Endothelial cell of umbilical vein (primary cell): ENCODE data around the gene MOB2. TPM values are rescaled to one million over a fixed set of nuclear protein-coding genes. Genes with fewer than 3 reads are reported as not detected.

Source experiments
- BruUV-seq: library from RNA; stranded (reverse); fragments of 400-500 nt; replicated peaks from 2 replicates; lab custom pipeline; 2021; lab: Mats Ljungman, UMichigan
- CTCF ChIA-PET: fragments of 300-600, 350-600 bp; sonication (Branson Sonifier 250); formaldehyde crosslinking; loops from one replicate; lab custom pipeline; 2021; ENCODE audit warnings: antibody characterized with exemption, inconsistent platforms; lab: Charles Lee
- POLR2A ChIA-PET: fragments of 300-600, 350-600 bp; sonication (Branson Sonifier 250); formaldehyde crosslinking; loops from one replicate; lab custom pipeline; 2021; ENCODE audit warnings: antibody characterized with exemption, inconsistent platforms; lab: Charles Lee
- DNase-seq: peaks from one replicate; pipeline ENCODE4 v3.0.0-alpha.2; 2011; ENCODE audit warnings: low read depth, low spot score
- FAIRE-seq: peaks from 2 replicates; lab custom pipeline; 2011; peaks lifted over from hg19 to GRCh38; lab: Jason Lieb, UNC
- H2AFZ ChIP-seq: 2 replicates; pipeline ENCODE4 v1.6.0; 2012; ENCODE audit warnings: low read depth, low read length, control low read depth, inconsistent platforms
- H3K27ac ChIP-seq: 2 replicates; pipeline ENCODE4 v1.5.1; 2011; ENCODE audit warnings: low read depth, mild to moderate bottlenecking, control low read depth, low read length, moderate library complexity; ENCODE audit not compliant: insufficient read depth
- H3K27me3 ChIP-seq, 2 experiments: 2 replicates each; pipeline versions ENCODE4 v1.6.0 to v1.6.1; 2011; ENCODE audit warnings: low read length in 2 of 2, mixed read lengths in 1 of 2; ENCODE audit not compliant: control insufficient read depth in 2 of 2, insufficient read depth in 2 of 2
- H3K36me3 ChIP-seq, 2 experiments: 2 replicates in 1 of 2; 3 replicates in 1 of 2; pipeline ENCODE4 v1.5.1; 2011; ENCODE audit warnings: low read length in 2 of 2, mild to moderate bottlenecking in 1 of 2, moderate library complexity in 1 of 2; ENCODE audit not compliant: control insufficient read depth in 2 of 2, insufficient read depth in 2 of 2; ENCODE audit errors: extremely low read depth in 1 of 2
- H3K4me1 ChIP-seq: 3 replicates; pipeline ENCODE4 v1.5.1; 2011; ENCODE audit warnings: mild to moderate bottlenecking, low read length; ENCODE audit not compliant: control insufficient read depth, insufficient read depth; ENCODE audit errors: extremely low read depth
- H3K4me2 ChIP-seq: 2 replicates; pipeline ENCODE4 v1.6.1; 2011; ENCODE audit warnings: low read length, control low read depth, mixed read lengths; ENCODE audit not compliant: insufficient read depth
- H3K4me3 ChIP-seq, 3 experiments: fragments of 200-600 bp in 1 of 3; sonication (generic), shearing (Covaris generic) in 1 of 3; replicated peaks in 1 of 3; 2 replicates each; pipeline ENCODE4 v1.5.1; 2011 to 2016; ENCODE audit warnings: control low read depth in 3 of 3, low read length in 3 of 3, mild to moderate bottlenecking in 2 of 3, inconsistent platforms in 1 of 3, low read depth in 1 of 3, moderate library complexity in 1 of 3; ENCODE audit not compliant: insufficient read depth in 1 of 3
- H3K79me2 ChIP-seq: 2 replicates; pipeline ENCODE4 v1.6.0; 2012; ENCODE audit warnings: low read length, inconsistent platforms; ENCODE audit not compliant: control insufficient read depth, insufficient read depth
- H3K9ac ChIP-seq: replicated peaks from 2 replicates; pipeline ENCODE3; 2011; ENCODE audit warnings: low read length, control low read depth; ENCODE audit not compliant: insufficient read depth; ENCODE audit errors: extremely low read depth
- H3K9me1 ChIP-seq: replicated peaks from 3 replicates; pipeline ENCODE4 v1.6.0; 2011; ENCODE audit warnings: mild to moderate bottlenecking, low read length; ENCODE audit not compliant: control insufficient read depth, insufficient read depth; ENCODE audit errors: extremely low read depth
- H3K9me3 ChIP-seq: replicated peaks from 2 replicates; pipeline ENCODE4 v1.5.1; 2012; ENCODE audit warnings: low read length, inconsistent platforms; ENCODE audit not compliant: control insufficient read depth, insufficient read depth
- H4K20me1 ChIP-seq: replicated peaks from 2 replicates; pipeline ENCODE3; 2011; ENCODE audit warnings: mild to moderate bottlenecking, low read length; ENCODE audit not compliant: control insufficient read depth, insufficient read depth; ENCODE audit errors: extremely low read depth
- EZH2 ChIP-seq: IDR thresholded peaks from 2 replicates; pipeline ENCODE4 v1.6.1; 2012; ENCODE audit warnings: borderline replicate concordance, low read depth, mild to moderate bottlenecking, moderate library complexity, low read length, inconsistent platforms; ENCODE audit not compliant: severe bottlenecking
- FOS ChIP-seq: IDR thresholded peaks from 2 replicates; pipeline ENCODE4 v1.6.1; 2011; ENCODE audit warnings: mild to moderate bottlenecking, low read length, moderate library complexity, borderline replicate concordance; ENCODE audit not compliant: insufficient read depth
- GATA2 ChIP-seq: IDR thresholded peaks from 2 replicates; pipeline ENCODE4 v1.7.0; 2011; ENCODE audit warnings: low read depth, mild to moderate bottlenecking, moderate library complexity, mixed read lengths, low read length; ENCODE audit not compliant: insufficient read length, insufficient read depth
- JUN ChIP-seq: IDR thresholded peaks from 2 replicates; pipeline ENCODE4 v1.6.1; 2011; ENCODE audit warnings: borderline replicate concordance, low read depth; ENCODE audit not compliant: insufficient read length, insufficient read depth
- MYC ChIP-seq: IDR thresholded peaks from one replicate; pipeline ENCODE4 v1.6.1; 2011; ENCODE audit warnings: mild to moderate bottlenecking, low read depth, low read length
- POLR2A ChIP-seq: IDR thresholded peaks from 2 replicates; pipeline ENCODE4 v1.6.1; 2012; ENCODE audit warnings: low read depth, mild to moderate bottlenecking, control low read depth, low read length
- POLR2AphosphoS5 ChIP-seq: IDR thresholded peaks from 2 replicates; pipeline ENCODE4 v1.6.1; 2012; ENCODE audit warnings: low read depth, mild to moderate bottlenecking, control low read depth, low read length, moderate library complexity; ENCODE audit not compliant: insufficient read depth
- dilution Hi-C: fragments of 300-500 bp; cut with MboI; formaldehyde crosslinking; loops from one replicate; pipeline ENCODE4 v1.15.0; 2019; ENCODE audit warnings: low sequenced_read_pairs; ENCODE audit not compliant: extremely low pct_ligation_motif_present
- intact Hi-C: fragments of 100-400 bp; cut with micrococcal nuclease; formaldehyde crosslinking; loops from one replicate; pipeline ENCODE4 v1.10.0; 2022
- polyA plus RNA-seq, 4 experiments: library from polyadenylated mRNA; depleted of rRNA in 3 of 4; stranded (reverse) in 3 of 4; unstranded in 1 of 4; fragments of >200 nt; gene quantifications; 2 replicates each; pipeline versions ENCODE4 v1.2.1 to v1.2.3, GENCODE V29; 2011 to 2012; ENCODE audit warnings: missing spikeins in 1 of 4
- total RNA-seq: library from RNA; stranded (reverse); gene quantifications from 2 replicates; pipeline ENCODE4 v1.2.3, GENCODE V29; 2021
- TF ChIP-seq, protein P1 (sequence below): IDR thresholded peaks from 2 replicates; pipeline ENCODE4 v1.6.1; 2011; ENCODE audit not compliant: insufficient read depth, insufficient read length
- TF ChIP-seq, protein P2 (sequence below), 2 donors: IDR thresholded peaks; 1 replicate in 1 of 2; 2 replicates in 1 of 2; pipeline ENCODE4 v1.5.1; 2011; ENCODE audit warnings: low read length in 2 of 2, mild to moderate bottlenecking in 2 of 2, moderate library complexity in 2 of 2, control low read depth in 1 of 2, inconsistent platforms in 1 of 2, low read depth in 1 of 2; ENCODE audit not compliant: insufficient read depth in 1 of 2; ENCODE audit errors: extremely low read depth in 1 of 2

MOB2 gene
- total and polyA plus RNA-seq, 2 donors (not counting 3 experiments of a cell fraction or from before 2014, with no cell fraction given): 38.2 to 50.6 TPM

DNA sequence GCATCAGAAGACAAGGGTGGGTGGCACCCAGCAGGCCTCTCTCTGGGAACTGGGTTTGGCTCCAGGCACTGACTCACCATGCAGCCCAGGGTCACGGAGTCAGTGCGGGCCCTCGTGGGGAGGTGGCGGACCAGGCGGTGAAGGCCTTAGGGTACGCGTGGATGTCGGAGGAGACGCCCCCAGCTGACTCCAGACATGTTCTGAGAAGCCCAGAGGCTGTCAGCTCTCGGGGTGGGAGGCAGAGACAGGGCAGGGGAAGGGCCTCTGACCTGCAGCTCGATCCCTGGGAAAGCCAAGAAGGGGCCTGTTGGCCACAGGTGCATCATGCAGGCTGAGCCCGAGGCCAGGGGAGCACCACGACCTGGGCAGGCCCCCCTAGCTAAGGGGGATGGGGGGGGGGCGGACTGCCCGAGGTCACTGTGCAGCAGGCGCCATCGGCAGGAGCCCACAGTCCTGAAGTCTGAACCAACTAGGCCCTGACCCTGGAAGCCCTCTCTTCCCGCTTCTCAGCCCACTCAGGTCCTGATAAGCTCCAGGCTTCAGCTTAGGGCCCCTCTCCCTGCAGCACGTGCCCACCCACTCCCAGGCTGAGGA lies 18.0 kb downstream of the MOB2 start:
- DNase-seq (no peak), FAIRE-seq (no peak)
- H3K4me1 ChIP-seq: no peaks in the 10 kb centered on the region
- H3K27me3 ChIP-seq: no peaks in the 10 kb centered on the region
- ChIA-PET POLR2A (no interaction called here), CTCF (no interaction called here)
- H4K20me1 ChIP-seq: no peaks in the 10 kb centered on the region
- no peak overlapping the region for H3K4me2 ChIP-seq
- H3K4me3 ChIP-seq: no peak overlapping the region
- H3K9ac ChIP-seq: no peak overlapping the region
- intact Hi-C loops (no loop called here), dilution Hi-C loops (no loop called here)
- no peaks in the 10 kb centered on the region for H3K9me1 ChIP-seq
- TF ChIP-seq FOS (no peak), GATA2 (no peak), JUN (no peak), POLR2A (no peak), POLR2AphosphoS5 (no peak), EZH2 (no peak), MYC (no peak)
- TF ChIP-seq, protein P1, sequence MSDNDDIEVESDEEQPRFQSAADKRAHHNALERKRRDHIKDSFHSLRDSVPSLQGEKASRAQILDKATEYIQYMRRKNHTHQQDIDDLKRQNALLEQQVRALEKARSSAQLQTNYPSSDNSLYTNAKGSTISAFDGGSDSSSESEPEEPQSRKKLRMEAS: no peak
- TF ChIP-seq, protein P2, sequence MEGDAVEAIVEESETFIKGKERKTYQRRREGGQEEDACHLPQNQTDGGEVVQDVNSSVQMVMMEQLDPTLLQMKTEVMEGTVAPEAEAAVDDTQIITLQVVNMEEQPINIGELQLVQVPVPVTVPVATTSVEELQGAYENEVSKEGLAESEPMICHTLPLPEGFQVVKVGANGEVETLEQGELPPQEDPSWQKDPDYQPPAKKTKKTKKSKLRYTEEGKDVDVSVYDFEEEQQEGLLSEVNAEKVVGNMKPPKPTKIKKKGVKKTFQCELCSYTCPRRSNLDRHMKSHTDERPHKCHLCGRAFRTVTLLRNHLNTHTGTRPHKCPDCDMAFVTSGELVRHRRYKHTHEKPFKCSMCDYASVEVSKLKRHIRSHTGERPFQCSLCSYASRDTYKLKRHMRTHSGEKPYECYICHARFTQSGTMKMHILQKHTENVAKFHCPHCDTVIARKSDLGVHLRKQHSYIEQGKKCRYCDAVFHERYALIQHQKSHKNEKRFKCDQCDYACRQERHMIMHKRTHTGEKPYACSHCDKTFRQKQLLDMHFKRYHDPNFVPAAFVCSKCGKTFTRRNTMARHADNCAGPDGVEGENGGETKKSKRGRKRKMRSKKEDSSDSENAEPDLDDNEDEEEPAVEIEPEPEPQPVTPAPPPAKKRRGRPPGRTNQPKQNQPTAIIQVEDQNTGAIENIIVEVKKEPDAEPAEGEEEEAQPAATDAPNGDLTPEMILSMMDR (IDR thresholded peaks at IDR 0.05; ENCODE audit: extremely low read depth in 1 of 2, insufficient read depth in 1 of 2, low read depth in 1 of 2, low read length in 2 of 2): no peak
- H3K9me3 ChIP-seq: no peaks in the 10 kb centered on the region
- no peak overlapping the region for H3K27ac ChIP-seq
- no peak overlapping the region for H2AFZ ChIP-seq
- BruUV-seq: no TSS peak
- peaks cover 0 to 5% of the 10 kb centered on the region in 2 experiments for H3K36me3 ChIP-seq
- H3K79me2 ChIP-seq: no peaks in the 10 kb centered on the region
